PC-3 (cell line): ENCODE results near the gene USP15. TPM values are rescaled to one million over a fixed set of nuclear protein-coding genes. Genes with fewer than 3 reads are reported as not detected.
"Not testable (repeated sequence)": the region's sequence is repeated elsewhere in the genome, so short reads cannot be mapped to it uniquely, and the experiment has no call there.

ENCODE experiments used
- ATAC-seq: fragments of 200-7000 bp; cut with Tn5 transposase; 2 replicates; pipeline ENCODE4 v1.9.1; 2020; ENCODE audit warnings: mild to moderate bottlenecking, moderate library complexity
- BruUV-seq: library from RNA; stranded (reverse); fragments of 400-500 nt; replicated peaks from 2 replicates; lab custom pipeline; 2021; lab: Mats Ljungman, UMichigan
- CTCF ChIA-PET: fragments of 300-600 bp; sonication (Branson Sonifier 250); formaldehyde crosslinking; loops from one replicate; lab custom pipeline; 2022; ENCODE audit warnings: antibody characterized with exemption; lab: Charles Lee
- POLR2A ChIA-PET: fragments of 300-600 bp; sonication (Branson Sonifier 250); formaldehyde crosslinking; loops from one replicate; lab custom pipeline; 2022; ENCODE audit warnings: antibody characterized with exemption; ENCODE audit not compliant: unreplicated experiment; lab: Charles Lee
- DNase-seq: peaks from one replicate; pipeline ENCODE4 v3.0.0-alpha.2; 2015
- H2AFZ ChIP-seq: fragments of 300-600 bp; sonication (generic); 2 replicates; pipeline ENCODE4 v1.6.0; 2016; ENCODE audit warnings: antibody characterized with exemption, low read length
- H3F3A ChIP-seq: fragments of 300-600 bp; sonication (generic); one replicate; pipeline ENCODE4 v1.6.0; 2017; ENCODE audit warnings: antibody characterized with exemption, low read length, control low read depth, mild to moderate bottlenecking; ENCODE audit not compliant: unreplicated experiment
- H3K27ac ChIP-seq: fragments of 300-600 bp; sonication (generic); 2 replicates; pipeline ENCODE4 v1.5.1; 2016; ENCODE audit warnings: mild to moderate bottlenecking, low read length
- H3K27me3 ChIP-seq: fragments of 300-600 bp; sonication (generic); 2 replicates; pipeline ENCODE4 v1.6.1; 2016; ENCODE audit warnings: low read length, mixed read lengths
- H3K36me3 ChIP-seq: fragments of 300-600 bp; sonication (generic); 2 replicates; pipeline ENCODE4 v1.6.1; 2016; ENCODE audit warnings: low read depth, mixed run types, low read length, mixed read lengths
- H3K4me1 ChIP-seq: fragments of 300-600 bp; sonication (generic); 2 replicates; pipeline ENCODE4 v1.5.1; 2016; ENCODE audit warnings: low read length; ENCODE audit not compliant: insufficient read depth
- H3K4me2 ChIP-seq: fragments of 300-600 bp; sonication (generic); 2 replicates; pipeline ENCODE4 v1.6.0; 2016; ENCODE audit warnings: low read length
- H3K4me3 ChIP-seq: fragments of 300-600 bp; sonication (generic); 2 replicates; pipeline ENCODE4 v1.5.1; 2016; ENCODE audit warnings: mild to moderate bottlenecking, low read length, mixed read lengths
- H3K79me2 ChIP-seq: fragments of 300-600 bp; sonication (generic); 2 replicates; pipeline ENCODE4 v1.6.1; 2017; ENCODE audit warnings: low read length, mixed read lengths
- H3K9ac ChIP-seq: fragments of 300-600 bp; sonication (generic); 2 replicates; pipeline ENCODE4 v1.6.0; 2016; ENCODE audit warnings: mild to moderate bottlenecking, low read length
- H3K9me2 ChIP-seq: fragments of 300-600 bp; sonication (generic); replicated peaks from 2 replicates; pipeline ENCODE4 v1.6.1; 2016; ENCODE audit warnings: mixed run types, low read length, mixed read lengths
- H3K9me3 ChIP-seq: fragments of 300-600 bp; sonication (generic); 2 replicates; pipeline ENCODE4 v1.6.1; 2016; ENCODE audit warnings: low read length, mixed read lengths
- H4K20me1 ChIP-seq: fragments of 300-600 bp; sonication (generic); 2 replicates; pipeline ENCODE4 v1.6.1; 2016; ENCODE audit warnings: low read length, mixed read lengths
- EZH2 ChIP-seq: fragments of 300-600 bp; sonication (generic); IDR thresholded peaks from one replicate; pipeline ENCODE4 v1.6.1; 2017; ENCODE audit warnings: antibody characterized with exemption, mild to moderate bottlenecking, low read length; ENCODE audit not compliant: unreplicated experiment
- EZH2phosphoT487 ChIP-seq: fragments of 300-600 bp; sonication (generic); IDR thresholded peaks from 2 replicates; pipeline ENCODE4 v1.6.1; 2018; ENCODE audit warnings: mild to moderate bottlenecking, antibody characterized with exemption, low read length, borderline replicate concordance
- intact Hi-C: fragments of 100-400 bp; cut with micrococcal nuclease; formaldehyde crosslinking; loops from 2 replicates; pipeline ENCODE4 v1.9.0; 2023
- total RNA-seq: library from RNA; depleted of rRNA; stranded (reverse); fragments of >200 nt; gene quantifications from 2 replicates; pipeline ENCODE4 v1.2.3, GENCODE V29; 2014
- TF ChIP-seq, protein P1 (sequence below): fragments of 300-600 bp; sonication (generic); conservative IDR thresholded peaks from 2 replicates; pipeline ENCODE4 v1.5.1; 2017; ENCODE audit warnings: antibody characterized with exemption, low read depth, mild to moderate bottlenecking, low read length

The USP15 gene
- total RNA-seq, 1 experiment from 2014 or later = 46.1 TPM

DNA sequence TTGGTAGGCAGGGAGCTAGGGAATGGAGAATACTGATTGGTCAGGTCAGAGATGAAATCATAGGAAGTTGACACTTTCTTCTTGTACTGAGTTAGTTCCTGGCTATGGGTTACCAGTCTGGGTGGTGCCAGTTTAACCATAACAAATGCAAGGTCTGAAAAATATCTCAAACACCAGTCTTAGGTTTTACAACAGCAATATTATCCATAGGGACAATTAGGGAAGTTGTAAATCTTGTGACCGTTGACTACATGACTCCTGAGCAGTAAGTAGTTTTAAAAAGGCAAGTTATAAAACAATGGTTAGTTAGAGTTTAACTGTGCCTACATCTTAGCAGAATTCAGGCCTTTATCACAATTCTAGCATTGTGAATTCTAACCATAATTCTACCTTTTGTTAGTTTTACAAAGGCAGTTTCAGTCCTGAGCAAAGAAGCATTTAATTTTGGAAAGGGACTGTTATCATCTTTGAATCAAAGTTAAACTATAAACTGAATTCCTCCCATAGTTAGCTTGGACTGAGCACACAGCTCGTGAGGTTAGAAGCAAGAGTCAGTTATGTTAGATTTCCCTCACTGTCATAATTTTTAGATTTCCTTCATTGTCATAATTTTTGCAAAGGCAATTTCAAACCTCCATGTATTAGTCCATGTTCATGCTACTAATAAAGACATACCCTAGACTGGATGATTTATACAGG lies 186.7 kb downstream of the USP15 start:
- Histone ChIP-seq H4K20me1 (no peaks in the 10 kb centered on the region), H3K9me3 (peaks cover 7% of the 10 kb centered on the region; the same call in 1 of the 2 replicates), H3K79me2 (no peaks in the 10 kb centered on the region), H3K27me3 (no peaks in the 10 kb centered on the region), H3K9ac (no peak overlapping the region), H3K4me2 (no peak overlapping the region), H3K4me1 (no peaks in the 10 kb centered on the region), H2AFZ (no peak overlapping the region), H3K27ac (no peak overlapping the region), H3K4me3 (no peak overlapping the region), H3K9me2 (no peaks in the 10 kb centered on the region), H3K36me3 (no peaks in the 10 kb centered on the region), H3F3A (no peaks in the 10 kb centered on the region)
- no peak for ATAC-seq
- intact Hi-C loops = no loop called here
- no peak for TF ChIP-seq EZH2
- no peak for TF ChIP-seq EZH2phosphoT487
- TF ChIP-seq, protein P1, sequence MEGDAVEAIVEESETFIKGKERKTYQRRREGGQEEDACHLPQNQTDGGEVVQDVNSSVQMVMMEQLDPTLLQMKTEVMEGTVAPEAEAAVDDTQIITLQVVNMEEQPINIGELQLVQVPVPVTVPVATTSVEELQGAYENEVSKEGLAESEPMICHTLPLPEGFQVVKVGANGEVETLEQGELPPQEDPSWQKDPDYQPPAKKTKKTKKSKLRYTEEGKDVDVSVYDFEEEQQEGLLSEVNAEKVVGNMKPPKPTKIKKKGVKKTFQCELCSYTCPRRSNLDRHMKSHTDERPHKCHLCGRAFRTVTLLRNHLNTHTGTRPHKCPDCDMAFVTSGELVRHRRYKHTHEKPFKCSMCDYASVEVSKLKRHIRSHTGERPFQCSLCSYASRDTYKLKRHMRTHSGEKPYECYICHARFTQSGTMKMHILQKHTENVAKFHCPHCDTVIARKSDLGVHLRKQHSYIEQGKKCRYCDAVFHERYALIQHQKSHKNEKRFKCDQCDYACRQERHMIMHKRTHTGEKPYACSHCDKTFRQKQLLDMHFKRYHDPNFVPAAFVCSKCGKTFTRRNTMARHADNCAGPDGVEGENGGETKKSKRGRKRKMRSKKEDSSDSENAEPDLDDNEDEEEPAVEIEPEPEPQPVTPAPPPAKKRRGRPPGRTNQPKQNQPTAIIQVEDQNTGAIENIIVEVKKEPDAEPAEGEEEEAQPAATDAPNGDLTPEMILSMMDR = no peak
- ChIA-PET POLR2A (no interaction called here), CTCF (no interaction called here)
- BruUV-seq = no TSS peak
- no peak for DNase-seq

DNA sequence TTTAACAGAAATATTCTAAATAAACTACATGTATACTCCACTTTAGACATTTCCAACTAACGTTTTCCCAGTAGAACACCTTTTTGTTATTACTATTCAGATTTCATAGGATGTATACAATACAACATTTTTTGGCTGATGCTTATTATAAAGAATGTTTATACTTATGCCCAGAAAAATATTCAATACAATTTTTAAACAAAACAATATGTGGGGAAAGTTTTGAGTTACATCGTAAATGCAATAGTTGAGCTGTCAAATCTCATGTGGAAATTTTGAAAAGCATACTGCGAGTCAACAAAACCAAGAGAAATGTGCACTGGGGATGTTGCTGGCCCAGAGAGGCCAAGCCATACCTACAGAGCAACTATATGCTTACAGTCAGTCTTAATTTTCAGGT lies 188.2 kb downstream of the USP15 start:
- no TSS peak for BruUV-seq
- DNase-seq = no peak

DNA sequence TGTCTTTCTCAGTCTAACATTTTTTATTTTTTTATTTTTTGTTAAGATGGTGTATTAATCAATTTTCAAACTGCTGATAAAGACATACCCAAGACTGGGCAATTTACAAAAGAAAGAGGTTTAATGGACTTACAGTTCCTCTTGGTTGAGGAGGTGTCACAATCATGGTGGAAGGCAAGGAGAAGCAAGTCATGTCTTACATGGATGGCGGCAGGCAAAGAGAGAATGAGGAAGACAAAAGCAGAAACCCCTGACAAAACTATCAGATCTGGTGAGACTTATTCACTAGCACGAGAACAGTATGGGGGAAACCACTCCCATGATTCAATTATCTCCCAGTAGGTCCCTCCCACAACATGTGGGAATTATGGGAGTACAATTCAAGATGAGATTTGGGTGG lies 195.2 kb downstream of the USP15 start:
- DNase-seq, H3K4me3 ChIP-seq, H3K9me3 ChIP-seq, H4K20me1 ChIP-seq, CTCF ChIA-PET, H3K9ac ChIP-seq, H3K4me2 ChIP-seq, H3F3A ChIP-seq, H3K79me2 ChIP-seq, POLR2A ChIA-PET, intact Hi-C loops, BruUV-seq, H3K9me2 ChIP-seq, H2AFZ ChIP-seq, H3K4me1 ChIP-seq, H3K36me3 ChIP-seq, H3K27ac ChIP-seq, ATAC-seq, H3K27me3 ChIP-seq: not testable (repeated sequence)

More for the DNA sequence above, 188.2 kb downstream of the USP15 start:
- H3K9me2 ChIP-seq = no peaks in the 10 kb centered on the region
- no peak overlapping the region for H3K27ac ChIP-seq
- ATAC-seq = no peak
- CTCF ChIA-PET = no interaction called here
- no peak overlapping the region for H2AFZ ChIP-seq
- intact Hi-C loops = no loop called here
- no peaks in the 10 kb centered on the region for H3K9me3 ChIP-seq
- POLR2A ChIA-PET = no interaction called here
- H3K4me3 ChIP-seq = no peak overlapping the region
- H3K4me2 ChIP-seq = no peak overlapping the region
- H3K79me2 ChIP-seq = no peaks in the 10 kb centered on the region
- H3K27me3 ChIP-seq = 0 out of 2 replicates have a peak, but pooled peaks cover 4% of the 10 kb centered on the region
- TF ChIP-seq, protein P1 = no peak
- no peaks in the 10 kb centered on the region for H3F3A ChIP-seq
- H3K9ac ChIP-seq = no peak overlapping the region
- no peaks in the 10 kb centered on the region for H3K4me1 ChIP-seq
- H3K36me3 ChIP-seq = no peaks in the 10 kb centered on the region
- H4K20me1 ChIP-seq = no peaks in the 10 kb centered on the region
